SK-N-SH (cell line): Measurements from ENCODE around the gene ZSCAN30. TPM values are rescaled to one million over a fixed set of nuclear protein-coding genes. Genes with fewer than 3 reads are reported as not detected.
A peak's percentile ranks its signal among the peaks of the same experiment; 100 is the strongest.

ENCODE experiments used
- CTCF ChIA-PET: fragments of 300-600, 350-600 bp; formaldehyde crosslinking; extraction: SDS; loops from one replicate; lab custom pipeline; 2021; lab: Yijun Ruan, JAX
- POLR2A ChIA-PET: fragments of 350-600 bp; sonication (Branson Sonifier 250); formaldehyde crosslinking; extraction: SDS; loops from one replicate; lab custom pipeline; 2020; ENCODE audit warnings: antibody characterized with exemption, inconsistent platforms; lab: Yijun Ruan, JAX
- DNase-seq: peaks from one replicate; pipeline ENCODE4 v3.0.0; 2012
- H2AFZ ChIP-seq: fragments of 200-600 bp; sonication (generic); 2 replicates; pipeline ENCODE4 v1.8.1; 2016; ENCODE audit warnings: antibody characterized with exemption, mild to moderate bottlenecking, low read depth
- H3F3A ChIP-seq: fragments of 200-600 bp; sonication (generic); replicated peaks from 2 replicates; pipeline ENCODE3; 2016; ENCODE audit warnings: antibody characterized with exemption, mild to moderate bottlenecking; ENCODE audit not compliant: insufficient read depth
- H3K27ac ChIP-seq, 2 experiments: fragments of 200-500 bp in 1 of 2; fragments of 200-600 bp in 1 of 2; sonication (Bioruptor generic) in 1 of 2; sonication (generic), shearing (Covaris generic) in 1 of 2; 2 replicates each; pipeline versions ENCODE4 v1.5.1 to v1.6.1; 2014 to 2016; ENCODE audit warnings: low read depth in 2 of 2, inconsistent platforms in 1 of 2, low read length in 1 of 2, mild to moderate bottlenecking in 1 of 2, mixed read lengths in 1 of 2
- H3K27me3 ChIP-seq: fragments of 200-600 bp; sonication (generic), shearing (Covaris generic); 2 replicates; pipeline ENCODE4 v1.6.1; 2016; ENCODE audit warnings: mixed run types; ENCODE audit not compliant: insufficient read depth
- H3K36me3 ChIP-seq, 2 experiments: fragments of 200-500 bp in 1 of 2; fragments of 200-600 bp in 1 of 2; sonication (Bioruptor generic) in 1 of 2; sonication (generic) in 1 of 2; replicated peaks in 1 of 2; 2 replicates each; pipeline versions ENCODE3 to v1.5.1; 2014 to 2016; ENCODE audit warnings: low read length in 1 of 2, mild to moderate bottlenecking in 1 of 2; ENCODE audit not compliant: insufficient read depth in 2 of 2, control insufficient read depth in 1 of 2
- H3K4me1 ChIP-seq, 2 experiments: fragments of 200-500 bp in 1 of 2; fragments of 200-600 bp in 1 of 2; sonication (Bioruptor generic) in 1 of 2; sonication (generic), shearing (Covaris generic) in 1 of 2; 2 replicates each; pipeline versions ENCODE4 v1.5.1 to v1.6.1; 2014 to 2016; ENCODE audit warnings: low read depth in 1 of 2, low read length in 1 of 2, mixed run types in 1 of 2; ENCODE audit not compliant: insufficient read depth in 2 of 2, control insufficient read depth in 1 of 2
- H3K4me2 ChIP-seq: fragments of 200-600 bp; sonication (generic), shearing (Covaris generic); 2 replicates; pipeline ENCODE4 v1.6.1; 2017; ENCODE audit warnings: mixed run types
- H3K4me3 ChIP-seq, 2 experiments: fragments of 200-500 bp in 1 of 2; fragments of 200-600 bp in 1 of 2; sonication (Bioruptor generic) in 1 of 2; sonication (generic), shearing (Covaris generic) in 1 of 2; 2 replicates each; pipeline versions ENCODE4 v1.5.1 to v1.8.1; 2014 to 2016; ENCODE audit warnings: low read depth in 2 of 2, inconsistent platforms in 1 of 2, low read length in 1 of 2, mild to moderate bottlenecking in 1 of 2, mixed read lengths in 1 of 2, moderate library complexity in 1 of 2
- H3K79me2 ChIP-seq: fragments of 200-600 bp; sonication (generic); 2 replicates; pipeline ENCODE4 v1.8.1; 2017; ENCODE audit warnings: mild to moderate bottlenecking; ENCODE audit not compliant: insufficient read depth
- H3K9ac ChIP-seq: fragments of 200-600 bp; sonication (generic); 2 replicates; pipeline ENCODE4 v1.6.1; 2017; ENCODE audit warnings: mixed run types
- H3K9me2 ChIP-seq: fragments of 200-600 bp; sonication (generic); 2 replicates; pipeline ENCODE4 v1.6.1; 2017; ENCODE audit warnings: mixed run types
- H3K9me3 ChIP-seq: fragments of 200-600 bp; sonication (generic); 2 replicates; pipeline ENCODE4 v1.6.1; 2017; ENCODE audit warnings: mixed run types, mild to moderate bottlenecking, moderate library complexity
- H4K20me1 ChIP-seq: fragments of 200-600 bp; sonication (generic); 2 replicates; pipeline ENCODE4 v1.6.1; 2017; ENCODE audit warnings: mild to moderate bottlenecking, mixed run types; ENCODE audit not compliant: insufficient read depth
- CHD2 ChIP-seq: fragments of 150-350 bp; IDR thresholded peaks from 2 replicates; pipeline ENCODE4 v1.6.1; 2018; ENCODE audit warnings: low read length; ENCODE audit not compliant: partially characterized antibody
- ELF1 ChIP-seq: IDR thresholded peaks from 2 replicates; pipeline ENCODE4 v1.4.0; 2012
- EZH2phosphoT487 ChIP-seq: fragments of 200-600 bp; sonication (generic); IDR thresholded peaks from 2 replicates; pipeline ENCODE4 v1.6.1; 2017; ENCODE audit warnings: low read depth, mixed run types, mild to moderate bottlenecking, antibody characterized with exemption, moderate library complexity, borderline replicate concordance
- FOSL2 ChIP-seq: IDR thresholded peaks from 2 replicates; pipeline ENCODE4 v1.4.0; 2012; ENCODE audit warnings: low read depth, mild to moderate bottlenecking, moderate library complexity, borderline replicate concordance
- FOXM1 ChIP-seq: IDR thresholded peaks from 2 replicates; pipeline ENCODE4 v1.4.0; 2012; ENCODE audit warnings: low read depth, mild to moderate bottlenecking
- JUND ChIP-seq: IDR thresholded peaks from 2 replicates; pipeline ENCODE4 v1.4.0; 2012
- MAX ChIP-seq: IDR thresholded peaks from 2 replicates; pipeline ENCODE4 v1.4.0; 2012; ENCODE audit warnings: low read depth
- MEF2A ChIP-seq: IDR thresholded peaks from 2 replicates; pipeline ENCODE4 v1.4.0; 2012; ENCODE audit warnings: low read depth, borderline replicate concordance
- MXI1 ChIP-seq: IDR thresholded peaks from 2 replicates; pipeline ENCODE4 v1.6.1; 2012; ENCODE audit warnings: mild to moderate bottlenecking, low read depth, low read length, improper control_type of control experiment
- NFIC ChIP-seq: IDR thresholded peaks from 2 replicates; pipeline ENCODE4 v1.4.0; 2012; ENCODE audit warnings: borderline replicate concordance
- POLR2AphosphoS5 ChIP-seq: IDR thresholded peaks from 2 replicates; pipeline ENCODE4 v1.6.1; 2012; ENCODE audit warnings: low read depth, low read length
- RCOR1 ChIP-seq: fragments of 150-350 bp; IDR thresholded peaks from 2 replicates; pipeline ENCODE4 v1.6.1; 2017; ENCODE audit warnings: antibody characterized with exemption, low read length
- RFX5 ChIP-seq: IDR thresholded peaks from 2 replicates; pipeline ENCODE4 v1.6.1; 2012; ENCODE audit warnings: mild to moderate bottlenecking, improper control_type of control experiment, low read length
- SIN3A ChIP-seq: IDR thresholded peaks from 2 replicates; pipeline ENCODE4 v1.6.1; 2012; ENCODE audit warnings: low read depth, mild to moderate bottlenecking, low read length, moderate library complexity, borderline replicate concordance
- TCF12 ChIP-seq: IDR thresholded peaks from 2 replicates; pipeline ENCODE4 v1.4.0; 2012
- TEAD4 ChIP-seq: IDR thresholded peaks from 2 replicates; pipeline ENCODE4 v1.4.0; 2012; ENCODE audit warnings: mild to moderate bottlenecking, borderline replicate concordance; ENCODE audit not compliant: insufficient read depth
- USF1 ChIP-seq: IDR thresholded peaks from 2 replicates; pipeline ENCODE4 v1.4.0; 2012; ENCODE audit warnings: low read depth, borderline replicate concordance
- USF2 ChIP-seq: fragments of 150-350 bp; IDR thresholded peaks from 2 replicates; pipeline ENCODE4 v1.6.1; 2017; ENCODE audit warnings: antibody characterized with exemption, low read length, low read depth, borderline replicate concordance
- WGBS: methylation state at CpG from one replicate; pipeline ENCODE4 v1.1.6; 2017; ENCODE audit warnings: low lambda C conversion rate; 5-methylcytosine and 5-hydroxymethylcytosine counted together
- polyA plus RNA-seq, 3 experiments: library from polyadenylated mRNA; depleted of rRNA; stranded (reverse); fragments of >200 nt; gene quantifications; 2 replicates each; pipeline ENCODE4 v1.2.3, GENCODE V29; 2012
- TF ChIP-seq, protein P1 (sequence below): fragments of 150-350 bp; IDR thresholded peaks from 2 replicates; pipeline ENCODE4 v1.6.1; 2016; ENCODE audit warnings: mild to moderate bottlenecking, low read depth, low read length
- TF ChIP-seq, protein P2 (sequence below): IDR thresholded peaks from 2 replicates; pipeline ENCODE4 v1.6.1; 2012; ENCODE audit warnings: mild to moderate bottlenecking, low read depth, low read length, moderate library complexity
- TF ChIP-seq, protein P3 (sequence below): fragments of 200-600 bp; sonication (generic); IDR thresholded peaks from 2 replicates; pipeline ENCODE4 v1.6.1; 2017; ENCODE audit warnings: antibody characterized with exemption, mild to moderate bottlenecking, moderate library complexity
- TF ChIP-seq, protein P4 (sequence below): IDR thresholded peaks from 2 replicates; pipeline ENCODE4; 2012

ZSCAN30 gene
- polyA plus RNA-seq, 1 of the 3 experiments (the other 2 are of a cell fraction), result 5.9 TPM

- Histone ChIP-seq H2AFZ (no peak overlapping the region), H3K36me3 (peaks cover 0 to 3% of the 10 kb centered on the region in 2 experiments), H3K4me2 (no peak overlapping the region), H3K4me1 (no peaks in the 10 kb centered on the region; a peak in 1 of 4 replicates), H3K4me3 (no peak overlapping the region), H3K79me2 (peaks cover 14% of the 10 kb centered on the region; the same call in 1 of the 2 replicates), H3K9me3 (peaks cover 19% of the 10 kb centered on the region; the same call in 1 of the 2 replicates), H3F3A (no peaks in the 10 kb centered on the region), H3K9me2 (no peaks in the 10 kb centered on the region), H4K20me1 (no peaks in the 10 kb centered on the region), H3K9ac (no peak overlapping the region), H3K27ac (peak overlapping the region in 1 of 2 experiments; percentile 30; a peak in 1 of 4 replicates), H3K27me3 (no peaks in the 10 kb centered on the region)
- WGBS, result 48% methylated on average over 1 of the region's 1 CpG
- ChIA-PET CTCF (interaction anchor here (1.8 kb wide), 1 partner anchor 73 kb away, joined by 4 read pairs; no protein-coding TSS in a partner anchor), POLR2A (no interaction called here)
- DNase-seq, result no peak
- TF ChIP-seq, protein P1, sequence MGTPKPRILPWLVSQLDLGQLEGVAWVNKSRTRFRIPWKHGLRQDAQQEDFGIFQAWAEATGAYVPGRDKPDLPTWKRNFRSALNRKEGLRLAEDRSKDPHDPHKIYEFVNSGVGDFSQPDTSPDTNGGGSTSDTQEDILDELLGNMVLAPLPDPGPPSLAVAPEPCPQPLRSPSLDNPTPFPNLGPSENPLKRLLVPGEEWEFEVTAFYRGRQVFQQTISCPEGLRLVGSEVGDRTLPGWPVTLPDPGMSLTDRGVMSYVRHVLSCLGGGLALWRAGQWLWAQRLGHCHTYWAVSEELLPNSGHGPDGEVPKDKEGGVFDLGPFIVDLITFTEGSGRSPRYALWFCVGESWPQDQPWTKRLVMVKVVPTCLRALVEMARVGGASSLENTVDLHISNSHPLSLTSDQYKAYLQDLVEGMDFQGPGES, result no peak
- TF ChIP-seq CHD2 (no peak), MXI1 (no peak), EZH2phosphoT487 (no peak), SIN3A (no peak), MEF2A (no peak), JUND (peak; percentile 72), MAX (no peak), RCOR1 (no peak), ELF1 (no peak), USF1 (no peak), TEAD4 (no peak), FOSL2 (peak; percentile 84), NFIC (no peak), POLR2AphosphoS5 (no peak), TCF12 (peak; percentile 24; the same call in 1 of the 2 replicates), USF2 (no peak), RFX5 (no peak), FOXM1 (no peak)
- TF ChIP-seq, protein P2, sequence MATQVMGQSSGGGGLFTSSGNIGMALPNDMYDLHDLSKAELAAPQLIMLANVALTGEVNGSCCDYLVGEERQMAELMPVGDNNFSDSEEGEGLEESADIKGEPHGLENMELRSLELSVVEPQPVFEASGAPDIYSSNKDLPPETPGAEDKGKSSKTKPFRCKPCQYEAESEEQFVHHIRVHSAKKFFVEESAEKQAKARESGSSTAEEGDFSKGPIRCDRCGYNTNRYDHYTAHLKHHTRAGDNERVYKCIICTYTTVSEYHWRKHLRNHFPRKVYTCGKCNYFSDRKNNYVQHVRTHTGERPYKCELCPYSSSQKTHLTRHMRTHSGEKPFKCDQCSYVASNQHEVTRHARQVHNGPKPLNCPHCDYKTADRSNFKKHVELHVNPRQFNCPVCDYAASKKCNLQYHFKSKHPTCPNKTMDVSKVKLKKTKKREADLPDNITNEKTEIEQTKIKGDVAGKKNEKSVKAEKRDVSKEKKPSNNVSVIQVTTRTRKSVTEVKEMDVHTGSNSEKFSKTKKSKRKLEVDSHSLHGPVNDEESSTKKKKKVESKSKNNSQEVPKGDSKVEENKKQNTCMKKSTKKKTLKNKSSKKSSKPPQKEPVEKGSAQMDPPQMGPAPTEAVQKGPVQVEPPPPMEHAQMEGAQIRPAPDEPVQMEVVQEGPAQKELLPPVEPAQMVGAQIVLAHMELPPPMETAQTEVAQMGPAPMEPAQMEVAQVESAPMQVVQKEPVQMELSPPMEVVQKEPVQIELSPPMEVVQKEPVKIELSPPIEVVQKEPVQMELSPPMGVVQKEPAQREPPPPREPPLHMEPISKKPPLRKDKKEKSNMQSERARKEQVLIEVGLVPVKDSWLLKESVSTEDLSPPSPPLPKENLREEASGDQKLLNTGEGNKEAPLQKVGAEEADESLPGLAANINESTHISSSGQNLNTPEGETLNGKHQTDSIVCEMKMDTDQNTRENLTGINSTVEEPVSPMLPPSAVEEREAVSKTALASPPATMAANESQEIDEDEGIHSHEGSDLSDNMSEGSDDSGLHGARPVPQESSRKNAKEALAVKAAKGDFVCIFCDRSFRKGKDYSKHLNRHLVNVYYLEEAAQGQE, result no peak
- TF ChIP-seq, protein P3, sequence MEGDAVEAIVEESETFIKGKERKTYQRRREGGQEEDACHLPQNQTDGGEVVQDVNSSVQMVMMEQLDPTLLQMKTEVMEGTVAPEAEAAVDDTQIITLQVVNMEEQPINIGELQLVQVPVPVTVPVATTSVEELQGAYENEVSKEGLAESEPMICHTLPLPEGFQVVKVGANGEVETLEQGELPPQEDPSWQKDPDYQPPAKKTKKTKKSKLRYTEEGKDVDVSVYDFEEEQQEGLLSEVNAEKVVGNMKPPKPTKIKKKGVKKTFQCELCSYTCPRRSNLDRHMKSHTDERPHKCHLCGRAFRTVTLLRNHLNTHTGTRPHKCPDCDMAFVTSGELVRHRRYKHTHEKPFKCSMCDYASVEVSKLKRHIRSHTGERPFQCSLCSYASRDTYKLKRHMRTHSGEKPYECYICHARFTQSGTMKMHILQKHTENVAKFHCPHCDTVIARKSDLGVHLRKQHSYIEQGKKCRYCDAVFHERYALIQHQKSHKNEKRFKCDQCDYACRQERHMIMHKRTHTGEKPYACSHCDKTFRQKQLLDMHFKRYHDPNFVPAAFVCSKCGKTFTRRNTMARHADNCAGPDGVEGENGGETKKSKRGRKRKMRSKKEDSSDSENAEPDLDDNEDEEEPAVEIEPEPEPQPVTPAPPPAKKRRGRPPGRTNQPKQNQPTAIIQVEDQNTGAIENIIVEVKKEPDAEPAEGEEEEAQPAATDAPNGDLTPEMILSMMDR, result no peak
- TF ChIP-seq, protein P4, sequence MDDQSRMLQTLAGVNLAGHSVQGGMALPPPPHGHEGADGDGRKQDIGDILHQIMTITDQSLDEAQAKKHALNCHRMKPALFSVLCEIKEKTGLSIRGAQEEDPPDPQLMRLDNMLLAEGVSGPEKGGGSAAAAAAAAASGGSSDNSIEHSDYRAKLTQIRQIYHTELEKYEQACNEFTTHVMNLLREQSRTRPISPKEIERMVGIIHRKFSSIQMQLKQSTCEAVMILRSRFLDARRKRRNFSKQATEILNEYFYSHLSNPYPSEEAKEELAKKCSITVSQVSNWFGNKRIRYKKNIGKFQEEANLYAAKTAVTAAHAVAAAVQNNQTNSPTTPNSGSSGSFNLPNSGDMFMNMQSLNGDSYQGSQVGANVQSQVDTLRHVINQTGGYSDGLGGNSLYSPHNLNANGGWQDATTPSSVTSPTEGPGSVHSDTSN, result no peak
These were observed 7.7 kb downstream of the ZSCAN30 start for GRCh38 chr18:35282353-35282752.
